Occipital lobe (tissue), 2 donors: ENCODE data around the gene NRL. TPM values are rescaled to one million over a fixed set of nuclear protein-coding genes. Genes with fewer than 3 reads are reported as not detected.
"Not testable (repeated sequence)": the region's sequence is repeated elsewhere in the genome, so short reads cannot be mapped to it uniquely, and the experiment has no call there.

Experiments
- DNase-seq: peaks from one replicate; lab custom pipeline; 2025; lab: John Stamatoyannopoulos, UW
- total RNA-seq: library from RNA; depleted of rRNA; stranded (reverse); fragments of >200 nt; gene quantifications from one replicate; pipeline ENCODE4 v1.2.3, GENCODE V29; 2014

Gene NRL
- total RNA-seq, 1 donor from 2014 or later, result 0.94 TPM

- no peak for DNase-seq
Observed at GRCh38 chr14:24123424-24124417, 9.0 kb upstream of the NRL start.

DNA sequence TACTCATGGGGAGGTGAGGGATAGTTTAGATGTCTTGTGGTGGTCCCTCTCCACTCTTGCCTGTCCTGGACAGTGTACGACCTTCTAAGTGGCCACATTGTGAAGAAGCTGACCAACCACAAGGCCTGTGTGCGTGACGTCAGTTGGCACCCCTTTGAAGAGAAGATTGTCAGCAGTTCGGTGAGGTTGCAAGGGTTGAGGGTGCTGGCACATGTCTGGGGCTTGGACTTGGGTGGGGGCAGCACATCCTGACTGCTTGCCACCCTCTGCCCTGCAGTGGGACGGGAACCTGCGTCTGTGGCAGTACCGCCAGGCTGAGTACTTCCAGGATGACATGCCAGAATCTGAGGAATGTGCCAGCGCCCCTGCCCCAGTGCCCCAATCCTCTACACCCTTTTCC, 8.1 kb upstream of the NRL start:
- DNase-seq, result no peak

- DNase-seq, result no peak
Observed at GRCh38 chr14:24122416-24122815, 7.7 kb upstream of the NRL start.

DNA sequence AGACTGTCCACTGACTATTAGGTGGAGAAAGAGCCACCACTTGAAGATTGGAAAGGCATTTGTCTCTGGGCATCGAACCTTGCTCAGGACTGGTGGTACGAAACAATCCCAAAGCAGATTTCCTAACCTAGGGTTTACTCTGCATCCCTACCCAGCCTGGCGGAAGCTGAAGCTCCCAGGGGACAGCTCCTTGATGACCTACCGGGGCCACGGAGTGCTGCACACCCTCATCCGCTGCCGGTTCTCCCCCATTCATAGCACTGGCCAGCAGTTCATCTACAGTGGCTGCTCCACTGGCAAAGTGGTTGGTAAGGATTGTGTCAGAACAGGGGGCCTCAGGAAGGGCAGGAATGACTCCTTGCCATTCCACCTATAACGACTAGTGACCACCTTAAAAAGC, 6.5 kb upstream of the NRL start:
- no peak for DNase-seq

- no peak for DNase-seq
Observed at GRCh38 chr14:24119691-24120090, 4.9 kb upstream of the NRL start.

DNA sequence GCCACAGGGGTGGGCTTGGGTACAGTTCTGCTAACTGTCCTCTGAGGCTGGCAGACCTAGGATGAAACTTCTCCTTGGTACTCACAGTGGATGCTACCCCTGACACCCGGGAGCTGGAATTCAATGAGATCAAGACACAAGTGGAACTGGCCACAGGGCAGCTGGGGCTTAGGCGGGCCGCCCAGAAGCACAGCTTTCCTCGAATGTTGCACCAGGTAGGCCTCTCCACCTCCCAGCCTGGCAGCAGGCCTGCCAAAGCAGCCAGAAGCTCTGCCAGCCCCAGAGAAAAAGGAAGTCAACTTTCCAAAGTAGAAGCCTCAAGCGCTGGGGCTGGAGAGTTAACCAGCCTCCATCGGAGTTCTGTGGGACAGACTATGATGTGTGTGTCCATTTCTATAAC, 2.4 kb upstream of the NRL start:
- DNase-seq, result no peak

DNA sequence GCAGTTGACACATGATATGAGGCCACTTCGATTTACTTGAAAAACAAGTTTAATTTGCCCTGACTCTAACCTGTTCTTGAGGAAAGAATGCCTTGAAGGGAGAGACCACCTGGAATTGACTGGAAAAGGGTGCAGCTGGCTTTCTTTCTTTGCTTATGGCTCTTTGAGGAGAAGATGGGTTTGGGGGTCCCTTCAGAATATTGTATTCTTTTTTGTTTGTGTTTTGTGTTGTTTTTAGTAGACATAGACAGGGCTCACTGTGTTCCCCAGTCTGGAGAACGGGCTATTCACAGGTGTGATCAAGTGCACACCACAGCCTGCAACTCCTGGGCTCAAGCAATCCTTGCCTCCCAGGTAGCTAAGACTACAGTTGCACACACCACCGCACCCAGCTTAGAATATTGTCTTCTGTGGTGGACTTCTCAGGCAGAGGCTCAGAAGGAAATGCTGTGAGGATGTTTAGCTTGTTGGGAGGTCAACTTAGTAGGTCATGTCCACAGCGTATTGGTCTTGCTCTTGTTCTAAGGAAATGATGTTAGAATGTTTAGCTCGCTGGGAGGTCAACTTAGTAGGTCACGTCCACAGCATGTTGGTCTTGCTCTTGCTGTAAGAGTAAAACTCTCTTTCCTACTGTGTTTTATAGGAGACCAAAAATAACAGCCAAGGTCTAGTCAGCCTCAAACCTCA, 1.5 kb upstream of the NRL start:
- DNase-seq, result no peak

DNA sequence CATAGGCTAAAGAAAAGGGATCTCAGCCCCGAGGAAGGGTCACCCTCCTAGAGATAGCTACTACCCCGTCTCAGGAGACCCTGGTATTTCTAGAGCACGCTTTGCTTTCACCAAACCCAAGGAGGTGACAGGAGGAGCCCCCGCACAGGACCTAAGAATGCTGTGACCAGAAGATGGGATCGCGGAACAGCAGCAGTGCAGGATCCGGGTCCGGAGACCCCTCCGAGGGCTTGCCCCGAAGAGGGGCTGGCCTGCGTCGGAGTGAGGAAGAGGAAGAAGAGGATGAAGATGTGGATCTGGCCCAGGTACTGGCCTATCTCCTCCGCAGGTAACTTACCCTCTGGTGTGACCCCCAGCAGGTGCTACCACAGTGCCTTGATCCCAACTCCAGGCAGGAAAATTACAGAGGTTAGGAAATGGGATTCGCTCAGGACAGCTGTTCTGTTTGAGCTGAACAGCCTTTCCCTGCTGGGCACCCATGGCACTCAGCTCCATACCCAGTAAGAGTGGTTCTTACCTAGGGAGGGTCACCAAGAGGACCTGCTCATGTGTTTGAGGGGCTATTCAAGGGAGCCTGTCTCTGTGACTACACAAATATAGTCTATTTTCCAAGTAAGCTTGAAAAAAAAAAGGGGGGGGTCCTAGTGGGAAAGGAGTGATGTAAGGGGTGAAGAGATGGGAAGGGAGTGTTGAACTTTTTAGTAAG, 826 bp upstream of the NRL start:
- DNase-seq, result no peak

DNA sequence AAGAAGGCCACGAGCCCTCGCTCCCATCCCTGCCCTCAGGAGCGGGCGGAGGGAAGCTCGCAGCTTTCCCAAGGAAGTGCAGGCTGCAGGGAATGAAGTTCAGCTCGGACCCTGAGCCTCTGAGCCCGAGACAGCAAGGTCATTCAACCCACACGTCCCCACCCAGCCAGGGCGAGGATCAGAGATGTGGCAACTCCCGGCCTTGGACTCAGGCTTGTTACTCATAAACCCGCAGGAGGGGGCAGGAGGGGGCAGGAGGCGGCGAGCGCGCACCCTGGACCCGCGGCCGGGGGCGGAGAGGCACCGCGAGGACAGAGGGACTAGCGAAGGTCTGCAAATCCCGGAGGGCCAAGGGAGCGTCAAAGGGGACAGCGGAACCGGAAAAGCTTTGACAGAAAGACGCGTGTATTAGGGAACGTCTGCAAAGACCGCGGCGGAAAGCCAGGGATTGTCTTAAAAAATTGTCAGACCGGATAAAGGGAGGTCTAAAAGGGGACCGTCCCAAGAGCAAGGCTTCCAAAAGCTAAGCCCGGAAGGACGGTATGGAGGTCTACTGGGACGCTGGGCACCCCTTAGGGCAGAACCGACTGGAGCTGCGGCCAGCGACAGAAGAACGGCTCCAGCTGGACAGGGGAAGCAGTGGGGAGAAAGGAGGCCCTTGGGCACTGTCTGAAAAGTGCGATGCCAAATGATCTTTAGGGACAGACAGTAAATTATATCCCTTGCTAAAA, 783 bp downstream of the NRL start:
- DNase-seq, result peak; percentile 85

GRCh38 chr14:24113379-24113800, 1.4 kb downstream of the NRL start:
- DNase-seq, result no peak

DNA sequence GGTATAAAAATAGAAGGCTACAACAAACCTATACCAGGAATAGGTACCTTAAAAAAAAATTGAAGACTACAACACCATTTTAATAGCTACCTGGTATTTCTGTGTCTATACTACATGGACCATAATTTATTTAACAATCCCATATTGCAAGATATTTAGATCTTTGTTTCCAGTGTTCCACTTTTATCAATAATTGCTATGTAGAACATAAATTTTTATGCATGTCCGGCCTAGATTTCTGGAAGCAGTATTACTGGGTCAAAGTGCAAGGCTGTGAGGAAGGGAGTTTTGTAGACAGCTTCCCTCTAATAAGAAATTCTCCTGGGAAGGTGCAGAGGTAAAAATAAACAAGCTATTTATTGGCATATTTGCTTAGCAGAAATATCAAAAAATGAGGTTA, 4.2 kb downstream of the NRL start:
- DNase-seq, result no peak

DNA sequence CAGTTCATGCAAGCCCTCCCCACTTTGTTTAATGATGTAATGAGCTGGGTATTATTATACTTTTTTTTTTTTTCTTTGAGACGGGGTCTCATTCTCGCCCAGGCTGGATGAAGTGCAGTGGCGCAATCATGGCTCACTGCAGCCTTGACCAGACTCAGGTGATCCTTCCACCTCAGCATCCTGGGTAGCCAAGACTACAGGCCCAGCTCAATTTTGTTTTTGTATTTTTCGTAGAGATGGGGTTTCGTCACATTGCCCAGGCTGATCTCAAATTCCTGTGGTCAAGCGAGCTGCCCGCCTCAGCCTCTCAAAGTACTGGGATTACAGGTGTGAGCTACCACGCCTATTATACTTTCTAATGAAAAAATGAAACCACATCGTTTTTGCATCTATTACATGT, 4.7 kb downstream of the NRL start:
- DNase-seq, result no peak

DNA sequence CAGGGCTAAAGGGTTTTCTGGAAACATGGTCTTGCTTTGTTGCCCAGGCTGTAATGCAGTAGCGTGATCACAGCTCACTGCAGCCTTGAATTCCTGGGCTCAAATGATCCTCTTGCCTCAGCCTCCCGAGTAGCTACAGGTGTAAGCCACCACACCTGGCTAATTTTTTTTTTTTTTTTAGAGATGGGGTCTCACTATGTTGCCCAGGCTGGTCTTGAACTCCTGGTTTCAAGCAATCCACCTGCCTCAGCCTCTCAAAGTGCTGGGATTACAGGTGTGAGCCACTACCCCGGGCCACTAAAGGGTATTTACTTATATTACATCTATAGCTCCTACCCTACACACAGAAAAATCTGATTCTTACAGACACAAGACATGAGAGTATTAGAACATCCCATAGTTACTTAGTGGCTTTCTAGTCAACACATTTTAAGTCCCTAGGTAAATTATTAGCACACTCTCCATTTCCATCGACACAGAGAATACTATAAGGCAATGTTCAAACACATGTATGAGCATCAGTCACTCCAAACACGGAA, 6.3 kb downstream of the NRL start:
- no peak for DNase-seq

DNA sequence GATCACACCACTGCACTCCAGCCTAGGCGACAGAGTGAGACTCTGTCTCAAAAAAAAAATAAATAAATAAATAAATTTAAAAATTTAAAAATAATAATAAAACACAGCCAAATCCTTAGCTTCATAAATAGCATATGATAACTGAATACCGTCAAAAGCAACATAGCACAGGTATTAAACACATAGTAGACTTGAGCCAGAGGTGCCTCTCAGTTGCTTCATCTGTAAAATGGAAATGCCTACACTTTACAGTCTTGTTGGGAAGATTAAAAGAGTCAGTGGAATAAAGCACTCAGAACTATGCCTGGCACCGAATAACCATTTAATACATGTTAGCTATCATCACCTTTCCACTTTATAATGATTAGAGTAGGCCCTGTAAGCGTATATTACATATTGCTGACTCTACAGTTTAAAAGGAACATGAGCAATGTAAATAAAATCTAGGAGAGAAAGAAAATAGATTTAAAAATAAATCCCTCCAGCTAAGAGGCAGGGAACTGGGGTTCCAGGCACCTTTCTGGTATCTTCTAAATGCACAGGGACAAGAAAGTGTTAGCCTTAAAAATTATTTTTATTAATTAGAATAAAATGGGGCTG, 8.0 kb downstream of the NRL start:
- DNase-seq, result no peak

- not testable (repeated sequence) for DNase-seq
Observed at GRCh38 chr14:24105609-24106239, 9.0 kb downstream of the NRL start.

DNA sequence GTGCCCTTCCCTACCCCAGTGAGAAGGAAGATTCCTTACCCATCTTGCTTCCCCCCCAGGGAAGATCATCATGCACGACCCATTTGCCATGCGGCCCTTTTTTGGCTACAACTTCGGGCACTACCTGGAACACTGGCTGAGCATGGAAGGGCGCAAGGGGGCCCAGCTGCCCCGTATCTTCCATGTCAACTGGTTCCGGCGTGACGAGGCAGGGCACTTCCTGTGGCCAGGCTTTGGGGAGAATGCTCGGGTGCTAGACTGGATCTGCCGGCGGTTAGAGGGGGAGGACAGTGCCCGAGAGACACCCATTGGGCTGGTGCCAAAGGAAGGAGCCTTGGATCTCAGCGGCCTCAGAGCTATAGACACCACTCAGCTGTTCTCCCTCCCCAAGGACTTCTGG, 11.3 kb downstream of the NRL start:
- no peak for DNase-seq

- DNase-seq, result no peak
Observed at GRCh38 chr14:24102357-24103048, 12.2 kb downstream of the NRL start.

DNA sequence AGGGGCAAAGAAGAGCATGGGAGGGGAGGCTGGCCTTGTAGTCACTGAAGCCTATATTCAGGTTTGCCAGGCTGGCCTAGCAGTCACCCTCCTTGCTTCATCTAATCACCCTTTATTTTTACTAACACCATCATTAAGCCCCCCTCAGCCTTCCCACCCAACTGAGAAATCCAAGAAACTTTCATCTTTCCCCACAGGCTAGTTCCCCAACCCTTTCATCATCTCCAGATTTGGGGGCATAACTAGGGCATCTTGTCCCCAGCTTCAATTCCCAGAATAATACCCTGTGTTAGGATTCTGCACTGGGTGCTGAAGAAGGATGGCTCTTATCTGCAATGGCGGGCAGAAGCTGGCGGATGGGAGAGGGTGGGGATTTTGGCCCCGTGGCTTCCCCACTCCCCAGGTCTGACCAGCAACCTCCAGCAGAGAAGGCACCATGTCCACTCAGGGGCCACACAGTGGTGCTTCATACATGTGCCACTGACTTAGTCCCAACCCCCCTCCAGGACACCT, 13.7 kb downstream of the NRL start:
- no peak for DNase-seq

- no peak for DNase-seq
Observed at GRCh38 chr14:24100197-24100981, 14.4 kb downstream of the NRL start.
